ENCODE results near the gene HSPE1.

Gene HSPE1

DNA sequence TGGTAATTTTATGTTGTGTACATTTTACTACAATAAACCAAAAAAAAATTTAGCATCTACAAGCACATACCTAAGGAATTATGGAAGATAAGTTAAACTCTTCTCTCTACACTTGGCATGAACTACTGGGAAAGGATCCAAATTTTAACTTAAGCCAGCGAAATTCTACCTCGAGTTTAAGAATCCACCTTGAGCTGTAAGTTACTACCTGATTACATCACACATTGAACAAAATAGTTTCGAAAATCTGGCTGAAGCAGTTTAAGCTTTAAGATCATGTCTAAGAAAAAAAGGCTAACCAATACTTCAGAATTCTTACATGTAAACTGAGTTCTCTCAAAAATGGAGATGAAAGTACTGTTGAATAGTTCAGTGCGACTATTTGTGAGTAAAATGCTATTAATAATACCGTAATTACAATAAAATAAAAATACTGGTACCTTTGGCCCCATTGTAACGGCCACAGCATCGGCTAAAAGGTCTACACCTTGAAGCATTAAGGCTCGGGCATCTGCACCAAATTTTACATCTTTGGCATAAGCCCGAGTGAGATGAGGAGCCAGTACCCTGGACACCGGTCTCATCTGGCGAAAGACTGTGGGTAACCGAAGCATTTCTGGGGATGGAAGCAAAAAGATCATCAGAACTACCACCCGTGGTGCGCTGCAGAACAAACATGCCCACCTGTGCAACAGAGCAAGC, 1.8 kb upstream of the HSPE1 start:
- in situ Hi-C loops (cut with MboI; ENCODE audit: low pct_unique_long_range_greater_than_20kb, low sequenced_read_pairs, unreplicated experiment): no loop called here
- no peak for DNase-seq (ENCODE audit: low spot score)
- TF ChIP-seq, protein P1, sequence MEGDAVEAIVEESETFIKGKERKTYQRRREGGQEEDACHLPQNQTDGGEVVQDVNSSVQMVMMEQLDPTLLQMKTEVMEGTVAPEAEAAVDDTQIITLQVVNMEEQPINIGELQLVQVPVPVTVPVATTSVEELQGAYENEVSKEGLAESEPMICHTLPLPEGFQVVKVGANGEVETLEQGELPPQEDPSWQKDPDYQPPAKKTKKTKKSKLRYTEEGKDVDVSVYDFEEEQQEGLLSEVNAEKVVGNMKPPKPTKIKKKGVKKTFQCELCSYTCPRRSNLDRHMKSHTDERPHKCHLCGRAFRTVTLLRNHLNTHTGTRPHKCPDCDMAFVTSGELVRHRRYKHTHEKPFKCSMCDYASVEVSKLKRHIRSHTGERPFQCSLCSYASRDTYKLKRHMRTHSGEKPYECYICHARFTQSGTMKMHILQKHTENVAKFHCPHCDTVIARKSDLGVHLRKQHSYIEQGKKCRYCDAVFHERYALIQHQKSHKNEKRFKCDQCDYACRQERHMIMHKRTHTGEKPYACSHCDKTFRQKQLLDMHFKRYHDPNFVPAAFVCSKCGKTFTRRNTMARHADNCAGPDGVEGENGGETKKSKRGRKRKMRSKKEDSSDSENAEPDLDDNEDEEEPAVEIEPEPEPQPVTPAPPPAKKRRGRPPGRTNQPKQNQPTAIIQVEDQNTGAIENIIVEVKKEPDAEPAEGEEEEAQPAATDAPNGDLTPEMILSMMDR (IDR thresholded peaks at IDR 0.05; ENCODE audit: extremely low read depth, insufficient read depth, missing control alignments): no peak

DNA sequence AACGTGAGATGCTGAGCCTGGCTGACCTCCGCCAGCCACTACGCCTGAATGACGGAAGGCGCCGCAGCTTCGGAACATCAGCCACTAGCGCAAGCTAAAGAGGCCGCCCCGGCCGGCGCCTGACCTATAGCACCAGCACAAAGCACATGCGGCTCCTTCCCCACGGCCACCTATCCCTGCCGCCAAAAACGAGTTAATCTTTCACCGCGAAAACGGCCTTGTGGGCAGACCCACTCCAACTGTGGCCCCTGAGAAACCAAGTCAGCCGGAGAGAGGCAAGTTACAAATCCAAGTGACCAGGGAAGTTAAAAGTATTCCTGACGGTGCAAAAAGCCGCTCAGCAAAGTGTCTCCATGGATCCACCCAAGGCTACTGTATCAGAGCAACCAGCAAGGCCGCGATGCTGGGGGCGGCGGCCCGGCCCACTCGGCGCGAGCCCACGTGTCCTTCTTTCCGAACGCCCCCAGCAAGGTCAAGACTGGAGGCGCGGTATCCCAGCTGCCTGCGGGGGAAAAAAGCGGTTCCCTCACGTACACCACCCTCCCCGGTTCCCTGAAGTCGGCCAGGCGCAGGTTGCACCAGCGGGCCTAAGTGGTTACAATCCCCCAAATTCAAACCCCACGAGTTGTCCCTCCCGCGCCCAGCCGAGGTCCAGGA, 1.1 kb upstream of the HSPE1 start:
- in situ Hi-C loops (cut with MboI; ENCODE audit: low pct_unique_long_range_greater_than_20kb, low sequenced_read_pairs, unreplicated experiment): no loop called here
- DNase-seq (ENCODE audit: low spot score): peak; percentile 45
- TF ChIP-seq, protein P1 (IDR thresholded peaks at IDR 0.05; ENCODE audit: extremely low read depth, insufficient read depth, missing control alignments): no peak

DNA sequence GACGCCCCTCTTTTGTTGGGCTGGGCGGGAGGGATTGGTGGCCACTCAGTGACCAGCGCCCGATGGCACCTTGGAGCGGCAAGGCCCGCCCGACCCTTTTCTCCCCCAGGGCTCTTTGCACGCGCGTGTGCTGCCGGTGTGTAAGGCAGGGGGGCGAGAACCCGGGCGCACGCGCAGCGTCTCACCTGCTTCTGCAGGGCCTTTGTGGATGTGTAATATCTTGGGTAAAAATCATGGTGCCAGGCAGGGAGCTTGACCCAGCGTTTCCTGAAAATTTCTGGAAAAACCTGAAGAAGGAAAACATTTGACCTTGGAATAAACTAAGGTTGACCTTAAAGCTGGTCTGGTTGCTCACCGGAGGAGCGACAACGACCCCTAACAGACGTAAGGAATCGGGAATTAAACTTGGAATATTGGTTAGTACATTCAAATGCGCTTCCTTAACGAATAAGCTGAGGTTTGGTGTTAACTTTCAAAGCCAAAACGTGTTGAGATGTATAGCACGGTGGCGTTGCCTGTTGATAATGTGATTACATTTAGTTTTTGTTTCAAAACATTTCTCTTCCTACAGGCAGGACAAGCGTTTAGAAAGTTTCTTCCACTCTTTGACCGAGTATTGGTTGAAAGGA, 438 bp downstream of the HSPE1 start:
- DNase-seq (ENCODE audit: low spot score): peak; percentile 23
- TF ChIP-seq, protein P1 (IDR thresholded peaks at IDR 0.05; ENCODE audit: extremely low read depth, insufficient read depth, missing control alignments): no peak
- in situ Hi-C loops (cut with MboI; ENCODE audit: low pct_unique_long_range_greater_than_20kb, low sequenced_read_pairs, unreplicated experiment): no loop called here

DNA sequence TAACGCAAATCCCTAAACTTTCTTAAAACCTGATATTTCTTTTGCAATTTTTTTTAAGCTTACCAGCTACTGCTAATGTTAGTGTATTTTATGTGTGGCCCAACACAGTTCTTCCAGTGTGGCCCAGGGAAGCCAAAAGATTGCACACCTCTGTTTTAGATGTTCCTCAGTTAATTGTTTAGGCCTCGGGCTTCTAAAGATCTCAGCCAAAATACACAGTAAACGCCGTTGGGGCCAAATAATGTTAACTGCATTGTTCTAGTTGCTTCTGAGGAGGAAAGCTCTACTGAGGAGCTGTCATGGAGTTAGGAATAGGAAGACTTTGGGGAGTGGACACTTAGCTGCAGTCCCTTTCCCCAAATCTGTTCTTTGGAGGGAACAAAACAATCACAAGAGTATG, 2.0 kb downstream of the HSPE1 start:
- no peak for DNase-seq (ENCODE audit: low spot score)
- TF ChIP-seq, protein P1 (IDR thresholded peaks at IDR 0.05; ENCODE audit: extremely low read depth, insufficient read depth, missing control alignments): no peak
- in situ Hi-C loops (cut with MboI; ENCODE audit: low pct_unique_long_range_greater_than_20kb, low sequenced_read_pairs, unreplicated experiment): no loop called here

DNA sequence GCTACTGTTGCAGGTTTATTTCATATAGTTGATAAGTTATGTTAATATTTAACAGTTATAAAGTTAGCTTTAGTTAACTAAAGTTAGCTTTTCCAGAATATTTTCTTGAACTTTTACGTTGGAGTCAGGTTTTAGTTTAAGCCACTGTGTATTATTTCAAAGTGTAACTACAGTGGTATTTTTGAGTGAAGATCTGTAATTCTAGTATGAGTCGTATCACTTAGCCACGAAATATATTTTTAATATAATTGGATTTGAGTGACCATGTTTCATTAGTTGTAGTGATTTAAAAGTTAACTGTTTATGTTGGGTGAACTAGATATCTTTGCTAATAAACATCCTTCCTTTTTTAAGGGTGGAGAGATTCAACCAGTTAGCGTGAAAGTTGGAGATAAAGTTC, 2.5 kb downstream of the HSPE1 start:
- in situ Hi-C loops (cut with MboI; ENCODE audit: low pct_unique_long_range_greater_than_20kb, low sequenced_read_pairs, unreplicated experiment): no loop called here
- TF ChIP-seq, protein P1 (IDR thresholded peaks at IDR 0.05; ENCODE audit: extremely low read depth, insufficient read depth, missing control alignments): no peak
- no peak for DNase-seq (ENCODE audit: low spot score)

DNA sequence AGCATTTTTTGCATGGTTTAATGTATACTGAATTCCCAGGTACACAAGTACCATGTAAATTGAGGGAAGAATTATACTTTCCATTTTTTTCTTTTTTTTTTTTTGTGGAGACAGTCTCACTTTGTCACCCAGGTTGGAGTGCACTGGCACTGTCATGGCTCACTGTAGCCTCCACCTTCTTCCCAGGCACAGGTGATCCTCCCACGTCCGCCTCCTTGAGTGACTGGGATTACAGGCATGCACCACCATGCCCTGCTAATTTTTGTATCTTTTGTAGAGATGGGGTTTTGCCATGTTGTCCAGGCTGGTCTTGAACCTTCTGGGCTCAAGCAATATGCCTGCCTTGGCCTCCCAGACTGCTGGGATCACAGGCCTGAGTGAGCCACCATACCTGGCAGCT, 3.8 kb downstream of the HSPE1 start:
- in situ Hi-C loops (cut with MboI; ENCODE audit: low pct_unique_long_range_greater_than_20kb, low sequenced_read_pairs, unreplicated experiment): no loop called here
- TF ChIP-seq, protein P1 (IDR thresholded peaks at IDR 0.05; ENCODE audit: extremely low read depth, insufficient read depth, missing control alignments): no peak
- DNase-seq (ENCODE audit: low spot score): no peak
